ENCODE results near the gene HCK. TPM values are rescaled to one million over a fixed set of nuclear protein-coding genes. Genes with fewer than 3 reads are reported as not detected.

Gene HCK
- polyA plus RNA-seq, 2 of the 4 experiments (the other 2 are of a cell fraction), result 0.06 TPM; not detected in 1

GRCh38 chr20:32111753-32112152 is 59.7 kb downstream of the HCK start:
- Histone ChIP-seq H3K4me2 (no peak overlapping the region), H3K4me3 (no peak overlapping the region), H3K9me3 (no peaks in the 10 kb centered on the region), H3K27ac (no peak overlapping the region), H3K4me1 (peaks cover 10% of the 10 kb centered on the region; the same call in 2 of the 3 replicates)
- TF ChIP-seq NPAS2 (CRISPR knock-in tag; IDR thresholded peaks at IDR 0.05; ENCODE audit: borderline replicate concordance) (no peak), RNF2 (IDR thresholded peaks at IDR 0.05; ENCODE audit: borderline replicate concordance, low read depth) (no peak), HEYL (CRISPR knock-in tag; IDR thresholded peaks at IDR 0.05) (no peak), KDM5A (IDR thresholded peaks at IDR 0.05) (no peak), EHMT2 (IDR thresholded peaks at IDR 0.05; ENCODE audit: low read depth) (no peak), ESRRA (IDR thresholded peaks at IDR 0.05; ENCODE audit: borderline replicate concordance, low read length) (no peak), POLR2A (IDR thresholded peaks at IDR 0.05; ENCODE audit: low read length) (no peak), CHD2 (IDR thresholded peaks at IDR 0.05; ENCODE audit: low read length, partially characterized antibody) (no peak), JUNB (IDR thresholded peaks at IDR 0.05) (no peak), POLR2AphosphoS2 (conservative IDR thresholded peaks at IDR 0.05; ENCODE audit: low read length) (no peak), RCOR1 (IDR thresholded peaks at IDR 0.05; ENCODE audit: low read depth, low read length) (no peak), HOXB13 (CRISPR knock-in tag; IDR thresholded peaks at IDR 0.05; ENCODE audit: low read depth) (no peak), JUN (IDR thresholded peaks at IDR 0.05) (no peak), TP53 (CRISPR knock-in tag; IDR thresholded peaks at IDR 0.05) (no peak), MYC (IDR thresholded peaks at IDR 0.05; ENCODE audit: borderline replicate concordance, low read length) (no peak)
- TF ChIP-seq, protein P1, sequence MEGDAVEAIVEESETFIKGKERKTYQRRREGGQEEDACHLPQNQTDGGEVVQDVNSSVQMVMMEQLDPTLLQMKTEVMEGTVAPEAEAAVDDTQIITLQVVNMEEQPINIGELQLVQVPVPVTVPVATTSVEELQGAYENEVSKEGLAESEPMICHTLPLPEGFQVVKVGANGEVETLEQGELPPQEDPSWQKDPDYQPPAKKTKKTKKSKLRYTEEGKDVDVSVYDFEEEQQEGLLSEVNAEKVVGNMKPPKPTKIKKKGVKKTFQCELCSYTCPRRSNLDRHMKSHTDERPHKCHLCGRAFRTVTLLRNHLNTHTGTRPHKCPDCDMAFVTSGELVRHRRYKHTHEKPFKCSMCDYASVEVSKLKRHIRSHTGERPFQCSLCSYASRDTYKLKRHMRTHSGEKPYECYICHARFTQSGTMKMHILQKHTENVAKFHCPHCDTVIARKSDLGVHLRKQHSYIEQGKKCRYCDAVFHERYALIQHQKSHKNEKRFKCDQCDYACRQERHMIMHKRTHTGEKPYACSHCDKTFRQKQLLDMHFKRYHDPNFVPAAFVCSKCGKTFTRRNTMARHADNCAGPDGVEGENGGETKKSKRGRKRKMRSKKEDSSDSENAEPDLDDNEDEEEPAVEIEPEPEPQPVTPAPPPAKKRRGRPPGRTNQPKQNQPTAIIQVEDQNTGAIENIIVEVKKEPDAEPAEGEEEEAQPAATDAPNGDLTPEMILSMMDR (IDR thresholded peaks at IDR 0.05), result no peak
- TF ChIP-seq, protein P2, sequence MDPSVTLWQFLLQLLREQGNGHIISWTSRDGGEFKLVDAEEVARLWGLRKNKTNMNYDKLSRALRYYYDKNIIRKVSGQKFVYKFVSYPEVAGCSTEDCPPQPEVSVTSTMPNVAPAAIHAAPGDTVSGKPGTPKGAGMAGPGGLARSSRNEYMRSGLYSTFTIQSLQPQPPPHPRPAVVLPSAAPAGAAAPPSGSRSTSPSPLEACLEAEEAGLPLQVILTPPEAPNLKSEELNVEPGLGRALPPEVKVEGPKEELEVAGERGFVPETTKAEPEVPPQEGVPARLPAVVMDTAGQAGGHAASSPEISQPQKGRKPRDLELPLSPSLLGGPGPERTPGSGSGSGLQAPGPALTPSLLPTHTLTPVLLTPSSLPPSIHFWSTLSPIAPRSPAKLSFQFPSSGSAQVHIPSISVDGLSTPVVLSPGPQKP (IDR thresholded peaks at IDR 0.05; ENCODE audit: low read depth, low read length), result no peak
- FAIRE-seq (no peak), DNase-seq (ENCODE audit: low read depth in 1 of 2, low spot score in 1 of 2) (no peak), ATAC-seq (no peak)
- ChIA-PET CTCF (interaction anchor here (0.6 to 1.3 kb wide), 3 partner anchors 23 to 193 kb away, joined by 3 to 4 read pairs (median 4); no protein-coding TSS in a partner anchor), POLR2A (no interaction called here)
- 92% methylated on average over 3 of the region's 3 CpGs for WGBS (ENCODE audit: missing lambda C conversion rate)

DNA sequence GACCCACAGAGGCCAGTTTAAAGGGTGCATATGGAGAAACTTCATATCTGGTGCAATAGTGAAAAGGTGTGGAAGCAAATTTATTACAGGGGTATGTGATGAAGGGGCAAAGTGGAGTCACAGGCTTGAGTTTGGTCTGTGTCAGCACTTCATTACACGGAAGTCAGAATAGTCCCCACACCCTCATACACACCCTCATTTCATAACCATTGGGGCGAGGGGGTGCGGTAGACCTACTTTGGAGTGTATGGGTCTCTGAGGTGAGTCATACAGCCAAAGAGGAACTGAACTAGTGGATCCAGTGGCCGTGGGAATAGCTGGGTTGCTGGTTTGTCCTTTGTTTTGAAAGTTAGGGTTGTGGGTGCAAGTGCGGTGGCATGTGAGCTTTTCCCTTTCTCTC is 60.8 kb downstream of the HCK start:
- no peak for ATAC-seq

More for the DNA sequence above, 60.8 kb downstream of the HCK start:
- no peak overlapping the region for H3K27ac ChIP-seq
- TF ChIP-seq CHD2 (IDR thresholded peaks at IDR 0.05; ENCODE audit: low read length, partially characterized antibody) (no peak), PHF8 (IDR thresholded peaks at IDR 0.05; ENCODE audit: borderline replicate concordance, low read depth) (no peak), ZNF302 (CRISPR knock-in tag; IDR thresholded peaks at IDR 0.05) (no peak), SREBF2 (IDR thresholded peaks at IDR 0.05) (no peak), RNF2 (IDR thresholded peaks at IDR 0.05; ENCODE audit: borderline replicate concordance, low read depth) (no peak), REST (IDR thresholded peaks at IDR 0.05) (no peak), FOSB (CRISPR knock-in tag; IDR thresholded peaks at IDR 0.05) (no peak), FOSL2 (IDR thresholded peaks at IDR 0.05) (no peak), FOSL2 (CRISPR knock-in tag; IDR thresholded peaks at IDR 0.05) (no peak), MYC (IDR thresholded peaks at IDR 0.05; ENCODE audit: borderline replicate concordance, low read length) (no peak), JUN (IDR thresholded peaks at IDR 0.05) (no peak)
- TF ChIP-seq, protein P3, sequence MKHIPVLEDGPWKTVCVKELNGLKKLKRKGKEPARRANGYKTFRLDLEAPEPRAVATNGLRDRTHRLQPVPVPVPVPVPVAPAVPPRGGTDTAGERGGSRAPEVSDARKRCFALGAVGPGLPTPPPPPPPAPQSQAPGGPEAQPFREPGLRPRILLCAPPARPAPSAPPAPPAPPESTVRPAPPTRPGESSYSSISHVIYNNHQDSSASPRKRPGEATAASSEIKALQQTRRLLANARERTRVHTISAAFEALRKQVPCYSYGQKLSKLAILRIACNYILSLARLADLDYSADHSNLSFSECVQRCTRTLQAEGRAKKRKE (CRISPR knock-in tag; IDR thresholded peaks at IDR 0.05; ENCODE audit: low read depth), result no peak
- 93% methylated on average over 5 of the region's 5 CpGs for WGBS (ENCODE audit: missing lambda C conversion rate)
- H3K4me3 ChIP-seq, result no peak overlapping the region
- H3K4me1 ChIP-seq, result peaks cover 10% of the 10 kb centered on the region; the same call in 2 of the 3 replicates
- DNase-seq (ENCODE audit: low read depth in 1 of 2, low spot score in 1 of 2), result no peak
- no peaks in the 10 kb centered on the region for H3K9me3 ChIP-seq
- FAIRE-seq, result no peak
- POLR2A ChIA-PET, result no interaction called here
- H3K4me2 ChIP-seq, result no peak overlapping the region
- CTCF ChIA-PET, result no interaction called here
